Ectodermal cell (in vitro differentiated cells): ENCODE data around the gene ZIC5.
"Not testable (repeated sequence)": the region's sequence is repeated elsewhere in the genome, so short reads cannot be mapped to it uniquely, and the experiment has no call there.

Source experiments
- H3K27ac ChIP-seq: 2 replicates; pipeline ENCODE4 v1.7.0; 2013; ENCODE audit warnings: mild to moderate bottlenecking, low read depth, low read length; ENCODE audit not compliant: insufficient read depth, poor library complexity, severe bottlenecking
- H3K27me3 ChIP-seq: 2 replicates; pipeline ENCODE4 v1.7.0; 2013; ENCODE audit warnings: mild to moderate bottlenecking, low read length; ENCODE audit not compliant: insufficient read depth, control insufficient read depth, poor library complexity, severe bottlenecking
- H3K36me3 ChIP-seq: one replicate; pipeline ENCODE4 v1.7.0; 2013; ENCODE audit warnings: low read length; ENCODE audit not compliant: control insufficient read depth, insufficient read depth
- H3K4me1 ChIP-seq: one replicate; pipeline ENCODE4 v1.7.0; 2013; ENCODE audit warnings: low read length; ENCODE audit not compliant: control insufficient read depth, insufficient read depth
- H3K4me3 ChIP-seq: 2 replicates; pipeline ENCODE4 v1.7.0; 2013; ENCODE audit warnings: low read depth, low read length, control low read depth; ENCODE audit not compliant: insufficient read depth
- H3K9me3 ChIP-seq: 2 replicates; pipeline ENCODE4 v1.7.0; 2013; ENCODE audit warnings: mild to moderate bottlenecking, low read length, moderate library complexity; ENCODE audit not compliant: control insufficient read depth
- WGBS, 2 experiments: methylation state at CpG; one replicate each; pipeline ENCODE4 v1.1.7; 2013; ENCODE audit warnings: missing lambda C conversion rate in 2 of 2; 5-methylcytosine and 5-hydroxymethylcytosine counted together

The ZIC5 gene

DNA sequence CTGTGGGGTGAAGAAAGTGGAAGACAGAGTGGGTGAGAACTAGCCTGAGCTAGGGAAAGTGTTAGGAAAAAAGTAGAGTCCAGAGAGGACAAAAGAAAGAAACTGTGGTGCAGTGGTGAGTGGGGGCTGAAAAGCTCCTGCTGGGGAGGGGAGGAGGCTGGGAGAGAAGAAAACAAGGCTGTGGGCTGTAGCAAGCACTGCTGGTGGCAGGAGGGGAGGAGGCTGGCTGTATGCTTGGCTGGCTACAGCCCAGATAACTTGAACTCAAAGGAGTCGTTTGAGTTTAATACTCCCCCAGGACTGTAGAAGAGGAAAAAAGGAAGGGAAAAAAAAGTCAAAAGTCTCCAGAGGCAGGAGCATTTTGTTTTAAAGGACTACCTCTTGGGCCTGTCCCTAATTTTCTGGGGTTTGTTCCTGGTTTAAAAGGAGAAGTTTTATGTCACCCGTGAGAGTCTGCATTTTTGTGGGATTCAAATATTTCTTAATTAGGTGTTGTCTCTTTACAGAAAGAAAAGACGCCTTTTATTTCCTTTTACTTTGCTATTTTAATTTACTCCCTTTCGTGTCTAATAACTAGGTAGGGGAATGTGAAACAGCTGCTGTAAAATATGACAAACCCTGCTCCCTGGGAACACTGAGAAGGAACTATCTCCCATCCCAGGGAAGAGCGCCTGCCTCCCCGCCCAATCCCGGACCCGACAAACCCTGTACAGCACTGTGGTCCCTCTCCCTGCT lies 21.7 kb downstream of the ZIC5 start:
- Histone ChIP-seq H3K27me3 (peaks cover 15% of the 10 kb centered on the region), H3K4me3 (no peak overlapping the region), H3K9me3 (no peaks in the 10 kb centered on the region), H3K4me1 (peaks cover 23% of the 10 kb centered on the region), H3K36me3 (no peaks in the 10 kb centered on the region), H3K27ac (no peak overlapping the region)
- 65 to 71% methylated on average over 7 of the region's 8 CpGs for WGBS, 2 experiments

DNA sequence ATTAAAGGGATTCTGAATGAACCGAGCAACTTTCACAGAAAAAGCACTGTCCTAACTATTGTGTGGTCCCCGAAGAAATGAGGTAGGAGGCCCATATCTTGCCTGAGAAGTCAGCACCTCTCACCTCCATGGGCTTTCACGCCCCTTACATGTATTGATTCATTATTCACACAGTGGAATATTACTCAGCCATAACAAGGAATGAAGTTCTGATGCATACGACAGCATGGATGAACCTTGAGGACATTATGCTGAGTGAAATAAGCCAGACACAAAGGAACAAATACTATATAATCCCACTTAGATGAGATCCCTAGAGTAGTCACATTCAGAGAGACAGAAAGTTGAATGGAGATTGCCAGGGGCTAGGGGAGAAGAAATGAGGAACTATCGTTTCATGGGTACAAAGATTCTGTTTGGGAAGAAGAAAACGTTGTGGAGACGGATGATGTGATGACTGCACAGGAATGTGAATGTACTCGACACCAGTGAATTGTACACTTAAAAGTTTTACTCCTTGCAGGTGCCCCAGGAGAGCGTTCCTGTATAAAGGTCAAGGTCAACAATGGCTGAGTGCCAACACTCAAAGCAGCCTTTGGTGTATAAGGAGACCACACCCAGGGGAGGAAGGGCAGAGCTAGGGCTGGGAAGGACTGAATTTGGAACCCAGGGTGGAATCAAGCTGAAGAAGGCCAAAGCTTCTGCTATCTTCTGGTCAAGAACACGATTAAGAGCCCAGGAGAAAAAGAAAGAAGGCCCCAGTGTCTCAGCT lies 22.5 kb downstream of the ZIC5 start:
- H3K27ac ChIP-seq, result no peak overlapping the region
- peaks cover 7% of the 10 kb centered on the region for H3K27me3 ChIP-seq
- 89 to 90% methylated on average over 10 of the region's 10 CpGs for WGBS, 2 experiments
- H3K4me3 ChIP-seq, result no peak overlapping the region
- no peaks in the 10 kb centered on the region for H3K9me3 ChIP-seq
- H3K4me1 ChIP-seq, result peaks cover 17% of the 10 kb centered on the region
- no peaks in the 10 kb centered on the region for H3K36me3 ChIP-seq

DNA sequence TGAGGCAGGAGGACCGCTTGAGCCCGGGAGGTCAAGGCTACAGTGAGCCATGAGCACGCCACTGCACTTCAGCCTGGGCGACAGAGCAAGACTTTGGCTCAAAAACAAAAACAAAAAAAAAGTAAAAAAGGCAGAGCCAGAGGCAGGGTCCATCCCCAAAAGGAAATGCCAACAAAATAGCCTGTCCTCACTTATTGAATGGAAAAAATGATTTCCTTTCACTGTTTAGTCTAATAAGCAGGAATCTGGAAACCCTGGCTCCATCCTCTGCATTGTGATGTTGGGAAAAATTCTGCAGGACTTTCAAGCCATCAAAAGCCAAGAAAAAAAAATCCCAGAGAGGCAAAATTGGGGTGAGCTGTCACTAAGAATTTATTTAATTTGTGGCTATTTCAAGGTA lies 23.2 kb downstream of the ZIC5 start:
- peaks cover 17% of the 10 kb centered on the region for H3K4me1 ChIP-seq
- H3K9me3 ChIP-seq, result no peaks in the 10 kb centered on the region
- no peaks in the 10 kb centered on the region for H3K36me3 ChIP-seq
- WGBS, 2 experiments, result 92 to 93% methylated on average over 4 of the region's 4 CpGs
- peaks cover under 1% of the 10 kb centered on the region for H3K27me3 ChIP-seq
- no peak overlapping the region for H3K27ac ChIP-seq
- H3K4me3 ChIP-seq, result no peak overlapping the region

DNA sequence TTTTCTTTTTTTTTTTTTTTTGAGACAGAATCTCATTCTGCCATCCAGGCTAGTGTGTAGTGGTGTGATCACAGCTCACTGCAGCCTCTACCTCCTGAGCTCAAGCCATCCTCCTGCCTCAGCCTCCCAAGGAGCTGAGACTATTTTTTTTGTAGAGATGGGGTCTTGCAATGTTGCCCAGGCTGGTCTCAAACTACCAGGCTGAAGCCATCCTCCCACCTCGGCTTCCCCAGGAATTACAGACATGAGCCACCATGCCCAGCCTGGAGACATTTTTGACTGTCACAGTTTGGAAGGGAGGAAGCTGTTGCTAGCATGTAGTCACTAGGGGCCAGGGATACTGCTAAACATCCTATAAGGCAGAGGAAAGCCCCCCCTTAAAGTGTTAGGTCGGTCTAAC lies 23.9 kb downstream of the ZIC5 start:
- H3K27ac ChIP-seq, result no peak overlapping the region
- WGBS, 2 experiments, result 91 to 96% methylated on average over 1 of the region's 2 CpGs
- no peaks in the 10 kb centered on the region for H3K36me3 ChIP-seq
- H3K27me3 ChIP-seq, result no peaks in the 10 kb centered on the region
- H3K4me1 ChIP-seq, result peaks cover 17% of the 10 kb centered on the region
- no peaks in the 10 kb centered on the region for H3K9me3 ChIP-seq
- H3K4me3 ChIP-seq, result no peak overlapping the region

DNA sequence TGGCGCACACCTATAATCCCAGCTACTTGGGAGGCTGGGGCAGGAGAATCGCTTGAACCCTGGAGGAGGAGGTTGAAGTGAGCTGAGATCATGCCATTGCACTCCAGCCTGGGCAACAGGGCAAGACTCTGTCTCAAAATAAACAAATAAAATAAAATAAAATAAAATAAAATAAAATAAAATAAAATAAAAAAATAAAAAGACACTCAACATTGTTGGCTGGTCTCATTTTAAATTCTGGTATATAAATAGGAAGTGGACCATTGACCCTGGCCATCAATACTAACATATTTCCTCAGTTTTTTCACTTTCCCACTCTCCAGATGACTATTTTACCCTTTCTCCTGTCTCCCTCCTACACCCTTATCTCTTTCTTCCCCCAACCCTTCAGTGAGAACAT lies 26.1 kb downstream of the ZIC5 start:
- not testable (repeated sequence) for H3K36me3 ChIP-seq, H3K9me3 ChIP-seq, H3K4me3 ChIP-seq, H3K27me3 ChIP-seq, H3K27ac ChIP-seq
- peaks cover 14% of the 10 kb centered on the region for H3K4me1 ChIP-seq
- WGBS, 2 experiments, result 94 to 100% methylated on average over 2 of the region's 2 CpGs

DNA sequence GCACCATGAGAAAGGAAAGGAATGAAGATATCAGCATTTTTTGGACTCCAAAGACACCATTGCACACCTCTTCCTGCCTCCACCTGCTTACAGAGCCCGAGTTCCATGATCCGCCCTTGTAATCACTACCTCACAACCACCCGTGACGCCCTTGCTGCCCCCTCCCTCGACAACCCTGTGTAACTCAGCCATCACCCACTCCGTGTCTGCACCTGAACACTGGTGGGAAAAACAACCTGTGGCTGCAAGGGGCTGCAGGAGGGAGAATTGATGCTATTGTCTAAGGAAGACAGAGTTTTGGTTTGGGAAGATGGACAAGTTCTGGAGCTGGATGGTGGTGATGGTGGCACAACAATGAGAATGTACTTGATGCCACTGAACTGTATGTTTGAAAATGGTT lies 27.0 kb downstream of the ZIC5 start:
- Histone ChIP-seq H3K36me3 (no peaks in the 10 kb centered on the region), H3K27ac (no peak overlapping the region), H3K27me3 (no peaks in the 10 kb centered on the region), H3K4me1 (peaks cover 7% of the 10 kb centered on the region), H3K9me3 (no peaks in the 10 kb centered on the region), H3K4me3 (no peak overlapping the region)
- WGBS, 2 experiments, result 94 to 98% methylated on average over 6 of the region's 6 CpGs

DNA sequence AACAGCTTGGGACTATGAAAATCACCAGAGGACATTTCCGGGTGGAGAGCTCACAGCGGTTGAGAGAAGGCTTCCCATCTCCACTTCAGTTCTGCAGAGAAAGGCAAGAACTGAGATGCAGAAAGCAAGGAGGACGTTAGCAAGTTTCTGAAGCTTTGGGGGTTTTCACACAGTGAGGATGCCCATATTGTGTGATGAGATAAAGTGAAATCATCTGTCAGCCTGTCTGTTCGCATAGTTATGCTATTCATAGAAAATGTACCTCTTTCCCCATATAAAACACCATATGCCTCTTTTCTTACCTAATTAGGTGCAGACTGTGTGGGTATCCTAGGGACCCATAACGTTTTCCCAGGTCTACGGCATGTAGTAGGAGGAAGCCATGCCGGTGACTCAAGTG lies 27.5 kb downstream of the ZIC5 start:
- H3K9me3 ChIP-seq, result no peaks in the 10 kb centered on the region
- H3K27ac ChIP-seq, result no peak overlapping the region
- no peak overlapping the region for H3K4me3 ChIP-seq
- H3K36me3 ChIP-seq, result no peaks in the 10 kb centered on the region
- H3K4me1 ChIP-seq, result peaks cover 4% of the 10 kb centered on the region
- H3K27me3 ChIP-seq, result no peaks in the 10 kb centered on the region
- 87 to 93% methylated on average over 7 of the region's 7 CpGs for WGBS, 2 experiments

DNA sequence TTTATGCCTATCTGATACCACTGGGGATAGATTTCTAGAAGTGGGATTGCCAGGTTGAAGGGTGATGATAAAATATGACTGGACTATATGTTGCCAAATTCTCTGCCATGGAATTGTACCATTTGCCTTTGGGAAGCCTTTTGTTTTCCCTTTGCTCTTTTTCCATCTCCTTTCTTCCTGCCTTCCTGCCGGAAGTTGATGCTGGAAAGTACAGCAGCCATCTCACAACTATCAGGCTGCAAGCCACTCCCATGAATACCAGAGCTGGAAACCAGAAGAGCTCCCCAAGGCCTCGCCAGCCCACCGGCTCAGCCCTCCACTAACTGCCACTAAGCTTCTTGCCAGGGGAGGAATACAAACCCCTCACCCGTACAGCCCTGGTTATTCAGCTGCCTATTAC lies 29.7 kb downstream of the ZIC5 start:
- 85 to 94% methylated on average over 3 of the region's 4 CpGs for whole genome bisulfite sequencing, 2 experiments
- H3K36me3 ChIP-seq, result no peaks in the 10 kb centered on the region
- peaks cover 4% of the 10 kb centered on the region for H3K4me1 ChIP-seq
- no peaks in the 10 kb centered on the region for H3K9me3 ChIP-seq
- H3K27ac ChIP-seq, result no peak overlapping the region
- H3K4me3 ChIP-seq, result no peak overlapping the region
- no peaks in the 10 kb centered on the region for H3K27me3 ChIP-seq

DNA sequence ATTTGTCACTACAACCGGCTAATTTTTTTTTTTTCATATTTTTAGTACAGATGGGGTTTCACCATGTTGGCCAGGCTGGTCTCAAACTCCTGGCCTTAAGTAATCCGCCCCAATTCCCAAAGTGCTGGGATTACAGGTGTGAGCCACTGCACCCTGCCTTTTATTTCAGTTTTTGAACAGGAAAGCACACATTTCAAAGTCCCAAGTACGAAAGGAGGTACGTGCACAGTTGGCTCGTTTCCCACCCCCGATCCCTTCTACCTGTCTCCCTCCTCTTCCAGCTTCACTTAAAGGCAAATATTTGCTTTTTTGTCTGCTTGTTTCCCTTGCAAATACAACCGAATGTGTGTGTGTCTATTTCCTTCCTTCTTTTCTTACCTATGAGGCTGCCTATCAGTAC lies 30.5 kb downstream of the ZIC5 start:
- Histone ChIP-seq H3K4me1 (peaks cover 4% of the 10 kb centered on the region), H3K36me3 (no peaks in the 10 kb centered on the region)
- 89 to 93% methylated on average over 7 of the region's 7 CpGs for WGBS, 2 experiments

DNA sequence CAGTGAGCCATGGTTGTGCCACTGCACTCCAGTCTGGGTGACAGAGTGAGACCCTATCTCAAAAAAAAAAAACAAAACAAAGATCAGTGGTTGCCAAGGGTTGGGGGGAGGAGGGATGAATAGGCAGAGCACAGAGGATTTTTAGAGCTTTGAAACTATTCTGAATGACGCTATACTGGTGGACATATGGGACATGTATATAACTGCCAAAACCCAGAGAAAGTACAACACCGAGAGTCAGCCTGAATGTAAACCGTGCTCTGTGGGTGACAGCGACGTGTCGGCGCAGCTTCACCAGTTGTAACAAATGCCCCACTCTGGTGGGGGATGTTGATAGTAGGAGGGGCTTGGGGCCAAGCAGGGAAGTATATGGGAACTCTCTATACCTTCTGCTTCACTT lies 32.9 kb downstream of the ZIC5 start:
- H3K9me3 ChIP-seq, result no peaks in the 10 kb centered on the region
- no peaks in the 10 kb centered on the region for H3K27me3 ChIP-seq
- H3K27ac ChIP-seq, result no peak overlapping the region
- WGBS, 2 experiments, result 92 to 93% methylated on average over 7 of the region's 7 CpGs
- no peak overlapping the region for H3K4me3 ChIP-seq
- peaks cover 4% of the 10 kb centered on the region for H3K4me1 ChIP-seq
- H3K36me3 ChIP-seq, result no peaks in the 10 kb centered on the region

More for the DNA sequence above, 30.5 kb downstream of the ZIC5 start:
- no peaks in the 10 kb centered on the region for H3K9me3 ChIP-seq
- no peak overlapping the region for H3K4me3 ChIP-seq
- no peaks in the 10 kb centered on the region for H3K27me3 ChIP-seq
- H3K27ac ChIP-seq, result no peak overlapping the region
